Cardiac muscle cell (in vitro differentiated cells and primary cell): ENCODE data around the gene MTFP1. TPM values are rescaled to one million over a fixed set of nuclear protein-coding genes. Genes with fewer than 3 reads are reported as not detected.

Experiments
- DNase-seq, 2 donors: peaks; one replicate each; pipeline versions ENCODE4 v3.0.0 to v3.0.0-alpha.2; 2010 to 2017; ENCODE audit warnings: low read depth in 1 of 2, low spot score in 1 of 2
- H3K27ac ChIP-seq: fragments of 200-600 bp; sonication (generic); 2 replicates; pipeline ENCODE4 v1.5.1; 2016
- H3K27me3 ChIP-seq: fragments of 200-600 bp; sonication (generic); 2 replicates; pipeline ENCODE4 v1.6.0; 2016; ENCODE audit warnings: control low read depth
- H3K36me3 ChIP-seq: fragments of 200-600 bp; sonication (generic); 2 replicates; pipeline ENCODE4 v1.5.1; 2016; ENCODE audit warnings: control low read depth
- H3K4me1 ChIP-seq: fragments of 200-600 bp; sonication (generic); 2 replicates; pipeline ENCODE4 v1.8.1; 2017; ENCODE audit warnings: low read depth, mild to moderate bottlenecking, mixed run types
- H3K4me3 ChIP-seq: fragments of 200-600 bp; sonication (generic); 2 replicates; pipeline ENCODE4 v1.5.1; 2016; ENCODE audit warnings: mild to moderate bottlenecking
- H3K9me3 ChIP-seq: fragments of 200-600 bp; sonication (generic); 2 replicates; pipeline ENCODE4 v1.5.1; 2017; ENCODE audit warnings: low read depth, mild to moderate bottlenecking, control low read depth
- polyA plus RNA-seq: library from polyadenylated mRNA; unstranded; fragments of >200 nt; fragmentation: Nextera tagmentation; extraction: Ambion mirVana; gene quantifications from 2 replicates; pipeline ENCODE4 v1.2.1, GENCODE V29; 2016
- total RNA-seq: library from RNA; depleted of rRNA; stranded (reverse); fragments of >200 nt; gene quantifications from 2 replicates; pipeline ENCODE4 v1.2.3, GENCODE V29; 2016
- TF ChIP-seq, protein P1 (sequence below): IDR thresholded peaks from 2 replicates; pipeline ENCODE4 v1.5.1; 2012; ENCODE audit warnings: low read depth, mild to moderate bottlenecking, low read length

The MTFP1 gene
- total and polyA plus RNA-seq, 2 experiments from 2014 or later = 39.3 to 100.0 TPM

DNA sequence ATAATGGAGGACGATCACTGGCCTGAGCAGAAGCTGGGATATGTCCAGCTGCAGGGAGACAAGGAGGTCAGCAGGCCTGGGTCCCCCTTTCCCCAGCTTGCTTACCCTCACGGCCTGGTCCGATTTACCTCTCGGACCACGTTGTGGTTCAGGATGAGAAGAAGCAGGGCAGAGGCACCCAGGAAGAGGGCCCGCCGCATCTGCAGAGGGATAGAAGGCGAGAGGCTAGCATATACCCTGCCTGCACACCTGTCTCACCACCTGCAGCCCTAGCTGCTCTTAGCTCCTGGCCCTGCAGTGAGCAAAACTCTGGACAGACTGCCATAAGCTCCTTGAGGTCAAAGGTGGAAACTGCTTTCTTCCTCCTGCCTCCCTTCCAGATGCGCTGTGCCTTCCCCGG, 39.6 kb upstream of the MTFP1 start:
- TF ChIP-seq, protein P1, sequence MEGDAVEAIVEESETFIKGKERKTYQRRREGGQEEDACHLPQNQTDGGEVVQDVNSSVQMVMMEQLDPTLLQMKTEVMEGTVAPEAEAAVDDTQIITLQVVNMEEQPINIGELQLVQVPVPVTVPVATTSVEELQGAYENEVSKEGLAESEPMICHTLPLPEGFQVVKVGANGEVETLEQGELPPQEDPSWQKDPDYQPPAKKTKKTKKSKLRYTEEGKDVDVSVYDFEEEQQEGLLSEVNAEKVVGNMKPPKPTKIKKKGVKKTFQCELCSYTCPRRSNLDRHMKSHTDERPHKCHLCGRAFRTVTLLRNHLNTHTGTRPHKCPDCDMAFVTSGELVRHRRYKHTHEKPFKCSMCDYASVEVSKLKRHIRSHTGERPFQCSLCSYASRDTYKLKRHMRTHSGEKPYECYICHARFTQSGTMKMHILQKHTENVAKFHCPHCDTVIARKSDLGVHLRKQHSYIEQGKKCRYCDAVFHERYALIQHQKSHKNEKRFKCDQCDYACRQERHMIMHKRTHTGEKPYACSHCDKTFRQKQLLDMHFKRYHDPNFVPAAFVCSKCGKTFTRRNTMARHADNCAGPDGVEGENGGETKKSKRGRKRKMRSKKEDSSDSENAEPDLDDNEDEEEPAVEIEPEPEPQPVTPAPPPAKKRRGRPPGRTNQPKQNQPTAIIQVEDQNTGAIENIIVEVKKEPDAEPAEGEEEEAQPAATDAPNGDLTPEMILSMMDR = no peak
- no peak overlapping the region for H3K4me3 ChIP-seq
- no peaks in the 10 kb centered on the region for H3K27me3 ChIP-seq
- H3K36me3 ChIP-seq = no peaks in the 10 kb centered on the region
- peaks cover 4% of the 10 kb centered on the region for H3K4me1 ChIP-seq
- DNase-seq = no peak
- no peak overlapping the region for H3K27ac ChIP-seq
- H3K9me3 ChIP-seq = no peaks in the 10 kb centered on the region

GRCh38 chr22:30386608-30386959, 39.0 kb upstream of the MTFP1 start:
- peak overlapping the region; percentile 52 for H3K4me3 ChIP-seq
- H3K36me3 ChIP-seq = no peaks in the 10 kb centered on the region
- H3K9me3 ChIP-seq = no peaks in the 10 kb centered on the region
- H3K27ac ChIP-seq = no peak overlapping the region
- TF ChIP-seq, protein P1 = no peak
- H3K4me1 ChIP-seq = peaks cover 4% of the 10 kb centered on the region
- H3K27me3 ChIP-seq = no peaks in the 10 kb centered on the region
- DNase-seq = no peak

DNA sequence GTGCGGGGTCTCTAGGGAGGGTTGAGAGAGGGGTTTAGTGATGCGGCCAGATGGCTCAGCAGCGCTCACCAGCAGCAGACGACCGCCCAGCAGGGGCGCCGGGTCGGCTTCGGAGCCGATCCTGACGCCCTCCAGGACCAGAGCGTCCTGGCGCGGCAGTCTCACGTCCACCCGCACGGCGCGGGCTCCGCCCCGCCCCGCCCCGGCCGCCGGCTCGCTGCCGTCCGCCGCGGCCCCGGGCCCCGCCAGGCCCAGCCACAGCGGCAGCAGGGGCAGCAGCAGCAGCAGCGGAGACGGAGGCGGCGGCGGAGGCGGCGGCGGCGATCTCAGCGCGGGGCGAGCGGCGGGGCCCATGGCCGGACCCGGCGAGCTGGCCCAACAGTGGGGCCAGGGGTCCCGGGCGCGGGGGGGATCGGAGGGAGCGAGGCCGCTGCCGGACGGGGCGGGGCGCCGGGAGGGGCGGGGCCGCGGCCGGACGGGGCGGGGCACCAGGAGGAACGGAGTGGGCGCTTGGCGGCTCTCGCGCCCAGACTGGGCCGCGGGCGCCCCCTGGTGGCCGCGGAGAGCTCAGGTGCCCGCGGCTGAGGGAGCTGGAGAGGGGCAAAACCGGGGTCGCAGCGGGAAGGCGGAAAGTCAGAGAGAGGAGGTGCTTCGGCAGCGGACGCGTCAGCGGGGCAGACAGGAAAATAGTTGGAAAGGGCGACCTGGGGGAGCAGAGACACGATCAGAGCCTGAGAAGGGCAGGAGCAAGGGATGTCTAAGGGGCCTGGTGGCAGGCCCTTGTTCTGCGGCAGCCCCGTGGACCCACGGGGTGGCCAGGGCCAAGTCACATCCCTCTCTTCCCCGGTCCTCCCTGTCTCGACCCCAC, 38.4 kb upstream of the MTFP1 start, which contains the start of gene RNF215:
Gene RNF215, minus strand, starts transcription at position 452 of the 868 bp plus-strand sequence. Its CDS starts 98 bp downstream, at position 354.
- TF ChIP-seq, protein P1 = peak; percentile 76
- Histone ChIP-seq H3K4me1 (peaks cover 4% of the 10 kb centered on the region), H3K36me3 (no peaks in the 10 kb centered on the region), H3K4me3 (peak within 1 kb of the TSS; percentile 52), H3K27me3 (no peaks in the 10 kb centered on the region), H3K9me3 (no peaks in the 10 kb centered on the region), H3K27ac (peak within 1 kb of the TSS; percentile 63)
- peak; percentile 85 to 91 for DNase-seq

- H3K4me3 ChIP-seq = no peak overlapping the region
- DNase-seq = peak; percentile 73
- H3K36me3 ChIP-seq = no peaks in the 10 kb centered on the region
- H3K9me3 ChIP-seq = no peaks in the 10 kb centered on the region
- TF ChIP-seq, protein P1 = peak; percentile 65
- no peaks in the 10 kb centered on the region for H3K4me1 ChIP-seq
- no peaks in the 10 kb centered on the region for H3K27me3 ChIP-seq
- no peak overlapping the region for H3K27ac ChIP-seq
Measured at GRCh38 chr22:30390974-30391691, 34.4 kb upstream of the MTFP1 start.

DNA sequence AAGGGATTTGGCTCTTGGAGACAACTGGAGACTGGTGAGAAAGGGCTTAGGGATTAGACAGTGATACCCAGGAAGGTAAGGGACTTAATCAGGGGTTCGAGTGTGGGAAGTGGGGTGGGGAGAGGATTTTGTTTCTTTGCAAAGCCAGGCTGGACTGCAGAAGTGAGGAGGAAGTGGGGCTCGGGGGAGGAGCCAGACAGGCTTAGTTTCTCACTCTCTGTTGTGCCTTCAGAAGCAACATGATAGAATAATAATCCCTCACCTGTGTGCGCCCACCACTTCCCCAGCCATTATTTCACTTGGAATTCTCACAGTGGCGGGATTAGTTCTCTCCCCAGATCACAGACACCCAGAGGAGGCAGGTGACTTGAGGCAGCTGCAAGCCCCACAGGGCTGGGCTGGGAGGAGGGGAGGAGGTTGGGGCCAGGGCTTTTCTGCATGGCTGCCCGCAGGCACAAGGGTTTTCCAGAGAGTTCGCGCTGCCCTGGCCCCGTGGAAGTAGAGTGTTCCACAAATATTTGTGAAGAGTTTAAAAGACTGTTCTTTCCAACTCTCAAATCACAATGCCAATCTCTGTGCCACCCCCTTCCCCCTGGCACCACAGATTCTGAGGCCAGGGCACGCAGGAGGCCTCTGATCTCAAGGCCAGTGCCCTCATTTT, 32.8 kb upstream of the MTFP1 start:
- no peaks in the 10 kb centered on the region for H3K9me3 ChIP-seq
- no peak overlapping the region for H3K4me3 ChIP-seq
- DNase-seq = no peak
- H3K27ac ChIP-seq = no peak overlapping the region
- H3K36me3 ChIP-seq = no peaks in the 10 kb centered on the region
- H3K27me3 ChIP-seq = no peaks in the 10 kb centered on the region
- TF ChIP-seq, protein P1 = no peak
- H3K4me1 ChIP-seq = no peaks in the 10 kb centered on the region
